Measurements from ENCODE around the gene DAAM2. TPM values are rescaled to one million over a fixed set of nuclear protein-coding genes. Genes with fewer than 3 reads are reported as not detected.
A peak's percentile ranks its signal among the peaks of the same experiment; 100 is the strongest.

DAAM2 gene
- total and polyA plus RNA-seq, 9 of the 15 experiments (the other 6 are each of a cell fraction or from before 2014, with no cell fraction given), result 0.01 to 0.07 TPM; not detected in 7

- H2AFZ ChIP-seq (ENCODE audit: low read depth, low read length), result no peak overlapping the region
- ChIA-PET POLR2A (no interaction called here), CTCF (ENCODE audit: low intra/inter-chr PET ratio) (no interaction called here)
- no peaks in the 10 kb centered on the region for H3K36me3 ChIP-seq (ENCODE audit: control insufficient read depth, insufficient read depth, low read length)
- no peak for DNase-seq (ENCODE audit: extremely low read depth in 1 of 4, low spot score in 3 of 4)
- H3K4me2 ChIP-seq (ENCODE audit: insufficient read depth, low read length), result no peak overlapping the region
- TF ChIP-seq EP400 (IDR thresholded peaks at IDR 0.05) (no peak), ARID2 (IDR thresholded peaks at IDR 0.05) (no peak), CTCF (IDR thresholded peaks at IDR 0.05 in 2 of 3, conservative IDR thresholded peaks at IDR 0.05 in 1 of 3; ENCODE audit: insufficient read depth in 2 of 3, low read depth in 1 of 3, low read length in 3 of 3) (peak; percentile 15 to 21 (median 17); a peak in 2 of 6 replicates), NR2C2 (CRISPR knock-in tag; IDR thresholded peaks at IDR 0.05) (no peak), NR2C2 (tag; IDR thresholded peaks at IDR 0.05) (no peak)
- no peak overlapping the region for H3K4me3 ChIP-seq
- no peak; the same call in 2 of the 3 replicates for ATAC-seq
- no TSS peak for BruUV-seq (replicated peaks)
- no peak overlapping the region for H3K9ac ChIP-seq (ENCODE audit: insufficient read depth in 1 of 2, low read depth in 2 of 2, low read length in 2 of 2)
- no peak overlapping the region for H3K27ac ChIP-seq (ENCODE audit: extremely low read depth, low read depth, low read length)
- H3K27me3 ChIP-seq (ENCODE audit: control insufficient read depth in 2 of 2, insufficient read depth in 2 of 2, low read length in 2 of 2), result peaks cover 0 to 4% of the 10 kb centered on the region in 2 experiments; a peak in 3 of 5 replicates
- intact Hi-C loops (cut with micrococcal nuclease) (no loop called here), in situ Hi-C loops (cut with MboI) (no loop called here)
- FAIRE-seq, result no peak
- no peaks in the 10 kb centered on the region for H3K79me2 ChIP-seq (ENCODE audit: control insufficient read depth, insufficient read depth, low read length)
- no peaks in the 10 kb centered on the region for H3K9me1 ChIP-seq (ENCODE audit: control insufficient read depth, insufficient read depth, low read length)
- WGBS (ENCODE audit: insufficient coverage, low coverage, missing lambda C conversion rate), result 0% methylated on average over 6 of the region's 6 CpGs
- H3K4me1 ChIP-seq (replicated peaks in 1 of 2; ENCODE audit: control insufficient read depth in 2 of 2, insufficient read depth in 2 of 2, low read length in 2 of 2), result no peaks in the 10 kb centered on the region
- no peaks in the 10 kb centered on the region for H3K9me3 ChIP-seq (replicated peaks; ENCODE audit: control insufficient read depth, insufficient read depth, low read depth, low read length)
- no peaks in the 10 kb centered on the region for H4K20me1 ChIP-seq (replicated peaks; ENCODE audit: control insufficient read depth, insufficient read depth, low read length)
Observed at GRCh38 chr6:39867592-39867991, 75.4 kb downstream of the DAAM2 start.
